ENCODE measurements around the gene CASK.

DNA sequence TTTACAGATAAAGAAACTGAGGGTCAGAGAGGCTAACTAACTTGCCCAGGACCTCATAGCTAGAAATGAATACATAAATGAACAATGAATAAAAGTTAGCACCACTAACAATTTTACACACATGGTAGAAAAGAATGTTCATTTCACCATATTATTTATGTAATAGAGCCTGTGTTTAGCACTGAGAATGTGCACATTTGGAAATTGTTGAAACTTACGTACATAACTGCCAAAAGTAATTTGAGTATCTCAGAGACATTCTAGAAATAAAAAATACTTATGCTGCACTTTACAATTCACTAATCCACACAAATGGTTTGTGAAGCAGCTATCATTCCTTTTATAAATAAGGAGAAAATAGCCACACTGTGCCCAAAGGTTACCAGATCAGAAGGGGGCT lies 9.9 kb downstream of the CASK start:
- TF ChIP-seq, protein P1, sequence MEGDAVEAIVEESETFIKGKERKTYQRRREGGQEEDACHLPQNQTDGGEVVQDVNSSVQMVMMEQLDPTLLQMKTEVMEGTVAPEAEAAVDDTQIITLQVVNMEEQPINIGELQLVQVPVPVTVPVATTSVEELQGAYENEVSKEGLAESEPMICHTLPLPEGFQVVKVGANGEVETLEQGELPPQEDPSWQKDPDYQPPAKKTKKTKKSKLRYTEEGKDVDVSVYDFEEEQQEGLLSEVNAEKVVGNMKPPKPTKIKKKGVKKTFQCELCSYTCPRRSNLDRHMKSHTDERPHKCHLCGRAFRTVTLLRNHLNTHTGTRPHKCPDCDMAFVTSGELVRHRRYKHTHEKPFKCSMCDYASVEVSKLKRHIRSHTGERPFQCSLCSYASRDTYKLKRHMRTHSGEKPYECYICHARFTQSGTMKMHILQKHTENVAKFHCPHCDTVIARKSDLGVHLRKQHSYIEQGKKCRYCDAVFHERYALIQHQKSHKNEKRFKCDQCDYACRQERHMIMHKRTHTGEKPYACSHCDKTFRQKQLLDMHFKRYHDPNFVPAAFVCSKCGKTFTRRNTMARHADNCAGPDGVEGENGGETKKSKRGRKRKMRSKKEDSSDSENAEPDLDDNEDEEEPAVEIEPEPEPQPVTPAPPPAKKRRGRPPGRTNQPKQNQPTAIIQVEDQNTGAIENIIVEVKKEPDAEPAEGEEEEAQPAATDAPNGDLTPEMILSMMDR (IDR thresholded peaks at IDR 0.05; ENCODE audit: poor library complexity, severe bottlenecking), result no peak
- TF ChIP-seq, protein P2, sequence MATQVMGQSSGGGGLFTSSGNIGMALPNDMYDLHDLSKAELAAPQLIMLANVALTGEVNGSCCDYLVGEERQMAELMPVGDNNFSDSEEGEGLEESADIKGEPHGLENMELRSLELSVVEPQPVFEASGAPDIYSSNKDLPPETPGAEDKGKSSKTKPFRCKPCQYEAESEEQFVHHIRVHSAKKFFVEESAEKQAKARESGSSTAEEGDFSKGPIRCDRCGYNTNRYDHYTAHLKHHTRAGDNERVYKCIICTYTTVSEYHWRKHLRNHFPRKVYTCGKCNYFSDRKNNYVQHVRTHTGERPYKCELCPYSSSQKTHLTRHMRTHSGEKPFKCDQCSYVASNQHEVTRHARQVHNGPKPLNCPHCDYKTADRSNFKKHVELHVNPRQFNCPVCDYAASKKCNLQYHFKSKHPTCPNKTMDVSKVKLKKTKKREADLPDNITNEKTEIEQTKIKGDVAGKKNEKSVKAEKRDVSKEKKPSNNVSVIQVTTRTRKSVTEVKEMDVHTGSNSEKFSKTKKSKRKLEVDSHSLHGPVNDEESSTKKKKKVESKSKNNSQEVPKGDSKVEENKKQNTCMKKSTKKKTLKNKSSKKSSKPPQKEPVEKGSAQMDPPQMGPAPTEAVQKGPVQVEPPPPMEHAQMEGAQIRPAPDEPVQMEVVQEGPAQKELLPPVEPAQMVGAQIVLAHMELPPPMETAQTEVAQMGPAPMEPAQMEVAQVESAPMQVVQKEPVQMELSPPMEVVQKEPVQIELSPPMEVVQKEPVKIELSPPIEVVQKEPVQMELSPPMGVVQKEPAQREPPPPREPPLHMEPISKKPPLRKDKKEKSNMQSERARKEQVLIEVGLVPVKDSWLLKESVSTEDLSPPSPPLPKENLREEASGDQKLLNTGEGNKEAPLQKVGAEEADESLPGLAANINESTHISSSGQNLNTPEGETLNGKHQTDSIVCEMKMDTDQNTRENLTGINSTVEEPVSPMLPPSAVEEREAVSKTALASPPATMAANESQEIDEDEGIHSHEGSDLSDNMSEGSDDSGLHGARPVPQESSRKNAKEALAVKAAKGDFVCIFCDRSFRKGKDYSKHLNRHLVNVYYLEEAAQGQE (IDR thresholded peaks at IDR 0.05; ENCODE audit: borderline replicate concordance), result no peak
- TF ChIP-seq RAD21 (conservative IDR thresholded peaks at IDR 0.05) (no peak), SMC3 (conservative IDR thresholded peaks at IDR 0.05; ENCODE audit: poor library complexity) (no peak), POLR2AphosphoS5 (IDR thresholded peaks at IDR 0.05) (no peak)
